ENCODE data around the gene DNAJB11. TPM values are rescaled to one million over a fixed set of nuclear protein-coding genes. Genes with fewer than 3 reads are reported as not detected.

DNAJB11 gene
- total RNA-seq = 10 to 100 TPM; 28.1 to 38.2 (median 31.7) TPM

DNA sequence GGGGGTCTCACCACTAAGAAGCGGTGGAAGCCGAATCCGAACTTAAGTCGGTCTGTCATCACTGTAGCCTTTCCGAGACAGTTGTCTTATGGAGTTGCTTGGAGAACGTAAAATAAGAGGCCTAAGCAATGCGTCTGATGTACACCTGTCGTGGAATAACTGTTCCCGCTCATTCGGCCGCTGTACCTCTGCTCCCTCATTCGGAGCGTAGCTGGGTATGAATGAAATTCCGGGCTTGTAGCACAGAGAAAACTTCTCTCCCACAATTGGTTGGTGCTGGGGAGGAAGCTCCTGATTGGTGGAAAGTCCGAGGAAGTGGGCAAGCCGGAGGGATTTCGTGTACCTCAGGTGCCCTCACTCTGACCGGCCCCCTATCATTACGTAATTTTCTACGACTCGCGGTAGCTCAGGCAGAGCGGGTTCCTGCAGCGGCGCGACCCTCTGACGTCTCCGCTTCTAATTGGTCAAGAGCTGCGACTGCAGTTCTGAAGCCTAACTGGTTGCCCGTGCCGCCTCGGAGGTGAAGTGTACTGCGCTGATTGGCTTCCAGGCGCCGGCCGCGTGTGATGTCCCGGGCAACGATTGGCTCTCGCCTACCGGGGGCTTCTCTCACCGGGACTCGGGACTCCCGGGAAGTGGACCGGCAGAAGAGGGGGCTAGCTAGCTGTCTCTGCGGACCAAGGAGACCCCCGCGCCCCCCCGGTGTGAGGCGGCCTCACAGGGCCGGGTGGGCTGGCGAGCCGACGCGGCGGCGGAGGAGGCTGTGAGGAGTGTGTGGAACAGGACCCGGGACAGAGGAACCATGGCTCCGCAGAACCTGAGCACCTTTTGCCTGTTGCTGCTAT, at the start of gene DNAJB11:
Gene DNAJB11, plus strand, starts transcription at position 625 of the 845 bp plus-strand sequence. Its CDS starts 178 bp downstream, at position 803.
- no peak for TF ChIP-seq CTCF (IDR thresholded peaks at IDR 0.05; ENCODE audit: low read depth)

GRCh38 chr3:186520957-186521842, 49.3 kb upstream of the DNAJB11 start:
- no peak for TF ChIP-seq CTCF (IDR thresholded peaks at IDR 0.05; ENCODE audit: low read depth)

- no peak for TF ChIP-seq CTCF (IDR thresholded peaks at IDR 0.05; ENCODE audit: low read depth)
Measured at GRCh38 chr3:186523022-186523421, 47.5 kb upstream of the DNAJB11 start.

GRCh38 chr3:186523434-186523833, 47.1 kb upstream of the DNAJB11 start:
- no peak for TF ChIP-seq CTCF (IDR thresholded peaks at IDR 0.05; ENCODE audit: low read depth)

DNA sequence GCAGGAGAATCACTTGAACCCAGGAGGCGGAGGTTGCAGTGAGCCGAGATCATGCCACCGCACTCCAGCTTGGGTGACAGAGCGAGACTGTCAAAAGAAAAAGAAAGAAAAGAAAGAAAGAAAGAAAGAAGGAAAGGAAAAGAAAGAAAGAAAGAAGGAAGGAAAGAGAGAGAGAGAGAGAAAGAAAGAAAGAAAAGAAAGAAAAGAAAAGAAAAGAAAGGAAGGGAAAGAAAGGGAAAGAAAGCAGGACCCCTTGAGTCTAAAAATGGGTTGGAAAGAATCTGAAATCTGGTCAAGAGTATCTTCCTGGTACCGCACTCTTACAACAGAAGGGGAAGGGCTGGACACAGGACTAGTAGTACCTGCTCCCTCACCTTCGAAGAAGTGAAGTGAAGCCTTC, 45.9 kb upstream of the DNAJB11 start:
- TF ChIP-seq CTCF (IDR thresholded peaks at IDR 0.05; ENCODE audit: low read depth) = no peak

- no peak for TF ChIP-seq CTCF (IDR thresholded peaks at IDR 0.05; ENCODE audit: low read depth)
Measured at GRCh38 chr3:186525369-186526255, 44.9 kb upstream of the DNAJB11 start.
